H1 (cell line): ENCODE data around the gene DRAM1.

Experiments
- EP300 ChIP-seq, 2 experiments: IDR thresholded peaks; 1 replicate in 1 of 2; 2 replicates in 1 of 2; pipeline ENCODE4 v1.6.1; 2011 to 2012; ENCODE audit warnings: low read depth in 2 of 2, low read length in 2 of 2, mild to moderate bottlenecking in 2 of 2, borderline replicate concordance in 1 of 2, inconsistent platforms in 1 of 2, moderate library complexity in 1 of 2
- NANOG ChIP-seq: IDR thresholded peaks from 2 replicates; pipeline ENCODE4 v1.6.1; 2011; ENCODE audit warnings: low read length, low read depth, mild to moderate bottlenecking, inconsistent platforms; ENCODE audit not compliant: insufficient read depth, poor library complexity, severe bottlenecking
- POLR2AphosphoS5 ChIP-seq: IDR thresholded peaks from 2 replicates; pipeline ENCODE4 v1.6.1; 2011; ENCODE audit warnings: low read depth, low read length
- TF ChIP-seq, protein P1 (sequence below): IDR thresholded peaks from 2 replicates; pipeline ENCODE4 v1.6.1; 2011; ENCODE audit warnings: low read depth, mild to moderate bottlenecking, low read length; ENCODE audit not compliant: insufficient read depth

DNA sequence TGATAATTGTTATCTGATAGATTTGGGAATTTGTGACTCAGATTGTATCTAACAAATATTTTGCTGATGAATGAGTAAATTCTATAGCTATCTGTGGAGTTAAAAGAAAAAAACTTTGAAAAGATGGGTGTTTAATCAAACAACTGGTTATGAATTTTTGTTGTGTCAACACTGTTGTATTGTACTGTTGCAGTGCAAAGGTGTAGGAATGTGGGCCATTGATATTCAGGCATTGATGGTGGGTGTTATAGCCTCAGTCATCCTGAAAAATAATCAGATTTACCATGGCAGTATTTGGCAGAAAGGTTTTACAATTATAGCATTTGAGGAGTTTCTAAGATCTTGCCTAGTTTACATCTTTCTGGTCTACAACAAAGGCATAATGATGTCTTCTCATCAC lies 15.4 kb downstream of the DRAM1 start:
- TF ChIP-seq, protein P1, sequence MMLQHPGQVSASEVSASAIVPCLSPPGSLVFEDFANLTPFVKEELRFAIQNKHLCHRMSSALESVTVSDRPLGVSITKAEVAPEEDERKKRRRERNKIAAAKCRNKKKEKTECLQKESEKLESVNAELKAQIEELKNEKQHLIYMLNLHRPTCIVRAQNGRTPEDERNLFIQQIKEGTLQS: no peak
- TF ChIP-seq EP300 (IDR thresholded peaks at IDR 0.05; ENCODE audit: borderline replicate concordance in 1 of 2, low read depth in 2 of 2, low read length in 2 of 2) (no peak), NANOG (no peak), POLR2AphosphoS5 (no peak)
